Suprapubic skin (tissue), 4 donors: ENCODE results near the gene CFAP161.

Experiments used
- EP300 ChIP-seq: sonication (generic); formaldehyde crosslinking; IDR thresholded peaks from one replicate; pipeline ENCODE4 v1.6.1; 2017; ENCODE audit warnings: antibody characterized with exemption
- POLR2A ChIP-seq, 2 donors: fragments of 450-650 bp; IDR thresholded peaks; one replicate each; pipeline ENCODE4 v1.6.1; 2017; ENCODE audit warnings: antibody characterized with exemption in 2 of 2, mild to moderate bottlenecking in 2 of 2, moderate library complexity in 2 of 2
- POLR2AphosphoS5 ChIP-seq, 3 donors: sonication (generic); formaldehyde crosslinking; IDR thresholded peaks; one replicate each; pipeline ENCODE4 v1.6.1; 2017; ENCODE audit warnings: antibody characterized with exemption in 3 of 3
- TF ChIP-seq, protein P1 (sequence below), 2 donors: fragments of 200-600 bp in 1 of 2; fragments of 450-650 bp in 1 of 2; sonication (generic) in 1 of 2; IDR thresholded peaks; one replicate each; pipeline ENCODE4 v1.5.1; 2016 to 2019; ENCODE audit warnings: antibody characterized with exemption in 2 of 2, mild to moderate bottlenecking in 1 of 2, moderate library complexity in 1 of 2

DNA sequence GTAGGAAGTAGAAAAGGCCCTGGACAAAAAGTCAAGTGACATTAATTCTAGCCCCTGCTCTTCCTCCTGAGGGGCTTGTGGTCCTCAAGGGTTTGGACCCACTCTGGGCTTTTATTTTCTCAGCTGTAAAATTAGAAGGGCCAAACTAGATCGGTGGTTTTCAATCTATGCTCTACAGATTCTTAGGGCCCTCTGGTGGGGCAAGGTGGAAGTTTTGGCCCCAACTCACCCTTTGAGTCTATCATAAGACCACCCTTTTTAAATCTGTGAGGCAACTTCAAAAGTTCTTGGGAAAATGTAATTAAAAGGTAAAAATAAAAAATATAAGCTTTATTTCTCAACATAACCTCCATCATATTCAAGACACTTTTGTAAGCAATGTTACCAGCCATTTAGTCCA lies 25.6 kb upstream of the CFAP161 start:
- TF ChIP-seq, protein P1, sequence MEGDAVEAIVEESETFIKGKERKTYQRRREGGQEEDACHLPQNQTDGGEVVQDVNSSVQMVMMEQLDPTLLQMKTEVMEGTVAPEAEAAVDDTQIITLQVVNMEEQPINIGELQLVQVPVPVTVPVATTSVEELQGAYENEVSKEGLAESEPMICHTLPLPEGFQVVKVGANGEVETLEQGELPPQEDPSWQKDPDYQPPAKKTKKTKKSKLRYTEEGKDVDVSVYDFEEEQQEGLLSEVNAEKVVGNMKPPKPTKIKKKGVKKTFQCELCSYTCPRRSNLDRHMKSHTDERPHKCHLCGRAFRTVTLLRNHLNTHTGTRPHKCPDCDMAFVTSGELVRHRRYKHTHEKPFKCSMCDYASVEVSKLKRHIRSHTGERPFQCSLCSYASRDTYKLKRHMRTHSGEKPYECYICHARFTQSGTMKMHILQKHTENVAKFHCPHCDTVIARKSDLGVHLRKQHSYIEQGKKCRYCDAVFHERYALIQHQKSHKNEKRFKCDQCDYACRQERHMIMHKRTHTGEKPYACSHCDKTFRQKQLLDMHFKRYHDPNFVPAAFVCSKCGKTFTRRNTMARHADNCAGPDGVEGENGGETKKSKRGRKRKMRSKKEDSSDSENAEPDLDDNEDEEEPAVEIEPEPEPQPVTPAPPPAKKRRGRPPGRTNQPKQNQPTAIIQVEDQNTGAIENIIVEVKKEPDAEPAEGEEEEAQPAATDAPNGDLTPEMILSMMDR (IDR thresholded peaks at IDR 0.05): peak in 1 of 2 donors; percentile 38
- TF ChIP-seq EP300 (no peak), POLR2AphosphoS5 (IDR thresholded peaks at IDR 0.05) (no peak), POLR2A (IDR thresholded peaks at IDR 0.05) (no peak)
